HepG2 (cell line): ENCODE results near the gene SVBP.

Experiments
- CENPX ChIP-seq: sonication (generic); formaldehyde crosslinking; IDR thresholded peaks from 2 replicates; pipeline ENCODE4 v1.9.0; 2021; ENCODE audit warnings: mild to moderate bottlenecking, missing genetic modification reagents, moderate library complexity
- EP300 ChIP-seq, 3 experiments: sonication (generic) in 1 of 3; formaldehyde crosslinking in 1 of 3; IDR thresholded peaks; 2 replicates each; pipeline versions ENCODE4 v1.5.1 to v1.6.1; 2011 to 2020; ENCODE audit warnings: low read depth in 2 of 3, low read length in 2 of 3, borderline replicate concordance in 1 of 3, improper control_type of control experiment in 1 of 3, mild to moderate bottlenecking in 1 of 3, missing genetic modification reagents in 1 of 3, moderate library complexity in 1 of 3
- EZH2 ChIP-seq: conservative IDR thresholded peaks from 2 replicates; pipeline ENCODE4 v1.6.1; 2012; ENCODE audit warnings: mild to moderate bottlenecking, low read depth, low read length, moderate library complexity
- KAT7 ChIP-seq: IDR thresholded peaks from 2 replicates; pipeline ENCODE4 v1.6.1; 2018; ENCODE audit warnings: borderline replicate concordance, missing compliant biosample characterization
- MAZ ChIP-seq, 2 experiments: sonication (generic) in 1 of 2; formaldehyde crosslinking in 1 of 2; IDR thresholded peaks; 2 replicates each; pipeline versions ENCODE4 v1.5.0 to v1.6.1; 2012 to 2020; ENCODE audit warnings: low read depth in 2 of 2, mild to moderate bottlenecking in 2 of 2, borderline replicate concordance in 1 of 2, improper control_type of control experiment in 1 of 2, low read length in 1 of 2, missing genetic modification reagents in 1 of 2, moderate library complexity in 1 of 2
- MYC ChIP-seq: sonication (generic); formaldehyde crosslinking; IDR thresholded peaks from 2 replicates; pipeline ENCODE4 v1.9.0; 2021; ENCODE audit warnings: missing genetic modification reagents, borderline replicate concordance
- POLR2AphosphoS2 ChIP-seq: IDR thresholded peaks from 2 replicates; pipeline ENCODE4 v1.6.1; 2011; ENCODE audit warnings: low read depth, low read length, improper control_type of control experiment
- PRDM10 ChIP-seq: sonication (generic); formaldehyde crosslinking; IDR thresholded peaks from 2 replicates; pipeline ENCODE4 v1.4.0; 2020; ENCODE audit warnings: low read depth, missing genetic modification reagents
- RFX1 ChIP-seq: fragments of 450-650 bp; IDR thresholded peaks from 2 replicates; pipeline ENCODE4 v1.6.1; 2017
- TF ChIP-seq, protein P1 (sequence below): sonication (generic); formaldehyde crosslinking; IDR thresholded peaks from 2 replicates; pipeline ENCODE4 v1.5.0; 2020; ENCODE audit warnings: mild to moderate bottlenecking, missing genetic modification reagents, moderate library complexity

GRCh38 chr1:42769811-42770210, 47.4 kb downstream of the SVBP start:
- TF ChIP-seq KAT7 (CRISPR knock-in tag) (no peak), RFX1 (no peak), MYC (CRISPR knock-in tag) (no peak), MAZ (IDR thresholded peaks at IDR 0.05; ENCODE audit: borderline replicate concordance, low read depth, low read length) (no peak), MAZ (CRISPR knock-in tag; IDR thresholded peaks at IDR 0.05; ENCODE audit: low read depth) (no peak), CENPX (CRISPR knock-in tag) (no peak), PRDM10 (CRISPR knock-in tag) (no peak), EZH2 (no peak), EP300 (IDR thresholded peaks at IDR 0.05; ENCODE audit: low read depth in 2 of 2, low read length in 2 of 2) (no peak), EP300 (CRISPR knock-in tag; IDR thresholded peaks at IDR 0.05; ENCODE audit: borderline replicate concordance) (no peak), POLR2AphosphoS2 (no peak)
- TF ChIP-seq, protein P1, sequence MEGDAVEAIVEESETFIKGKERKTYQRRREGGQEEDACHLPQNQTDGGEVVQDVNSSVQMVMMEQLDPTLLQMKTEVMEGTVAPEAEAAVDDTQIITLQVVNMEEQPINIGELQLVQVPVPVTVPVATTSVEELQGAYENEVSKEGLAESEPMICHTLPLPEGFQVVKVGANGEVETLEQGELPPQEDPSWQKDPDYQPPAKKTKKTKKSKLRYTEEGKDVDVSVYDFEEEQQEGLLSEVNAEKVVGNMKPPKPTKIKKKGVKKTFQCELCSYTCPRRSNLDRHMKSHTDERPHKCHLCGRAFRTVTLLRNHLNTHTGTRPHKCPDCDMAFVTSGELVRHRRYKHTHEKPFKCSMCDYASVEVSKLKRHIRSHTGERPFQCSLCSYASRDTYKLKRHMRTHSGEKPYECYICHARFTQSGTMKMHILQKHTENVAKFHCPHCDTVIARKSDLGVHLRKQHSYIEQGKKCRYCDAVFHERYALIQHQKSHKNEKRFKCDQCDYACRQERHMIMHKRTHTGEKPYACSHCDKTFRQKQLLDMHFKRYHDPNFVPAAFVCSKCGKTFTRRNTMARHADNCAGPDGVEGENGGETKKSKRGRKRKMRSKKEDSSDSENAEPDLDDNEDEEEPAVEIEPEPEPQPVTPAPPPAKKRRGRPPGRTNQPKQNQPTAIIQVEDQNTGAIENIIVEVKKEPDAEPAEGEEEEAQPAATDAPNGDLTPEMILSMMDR (CRISPR knock-in tag), result no peak
